Keratinocyte (primary cell): ENCODE measurements around the gene SACM1L. TPM values are rescaled to one million over a fixed set of nuclear protein-coding genes. Genes with fewer than 3 reads are reported as not detected.

Source experiments
- DNase-seq: peaks from one replicate; pipeline ENCODE4 v3.0.0-alpha.2; 2011; ENCODE audit warnings: low read depth, missing footprints, low spot score
- FAIRE-seq: peaks from 2 replicates; lab custom pipeline; 2011; peaks lifted over from hg19 to GRCh38; lab: Jason Lieb, UNC
- H2AFZ ChIP-seq: 2 replicates; pipeline ENCODE4 v1.6.0; 2012; ENCODE audit warnings: low read length, control low read depth, inconsistent platforms; ENCODE audit not compliant: control insufficient read depth
- H3K27ac ChIP-seq: 2 replicates; pipeline ENCODE4 v1.5.1; 2011; ENCODE audit warnings: low read length; ENCODE audit not compliant: control insufficient read depth, insufficient read depth
- H3K27me3 ChIP-seq: 3 replicates; pipeline ENCODE4 v1.6.0; 2011; ENCODE audit warnings: low read length; ENCODE audit not compliant: control insufficient read depth, insufficient read depth; ENCODE audit errors: extremely low read depth
- H3K36me3 ChIP-seq, 2 experiments: 2 replicates in 1 of 2; 3 replicates in 1 of 2; pipeline ENCODE4 v1.5.1; 2011; ENCODE audit warnings: low read length in 2 of 2, mild to moderate bottlenecking in 1 of 2; ENCODE audit not compliant: control insufficient read depth in 2 of 2, insufficient read depth in 2 of 2; ENCODE audit errors: extremely low read depth in 1 of 2
- H3K4me1 ChIP-seq: 3 replicates; pipeline ENCODE4 v1.5.1; 2011; ENCODE audit warnings: low read length; ENCODE audit not compliant: control insufficient read depth, insufficient read depth; ENCODE audit errors: extremely low read depth
- H3K4me2 ChIP-seq: 3 replicates; pipeline ENCODE4 v1.6.0; 2011; ENCODE audit warnings: low read depth, low read length; ENCODE audit not compliant: control insufficient read depth, insufficient read depth; ENCODE audit errors: extremely low read depth
- H3K4me3 ChIP-seq, 3 experiments: fragments of 200-600 bp in 1 of 3; sonication (generic) in 1 of 3; 2 replicates in 2 of 3; 3 replicates in 1 of 3; pipeline ENCODE4 v1.5.1; 2011 to 2016; ENCODE audit warnings: low read length in 3 of 3, mild to moderate bottlenecking in 3 of 3, control low read depth in 2 of 3, inconsistent platforms in 1 of 3, low read depth in 1 of 3, mixed read lengths in 1 of 3, mixed run types in 1 of 3, moderate library complexity in 1 of 3; ENCODE audit not compliant: control insufficient read depth in 2 of 3, insufficient read depth in 2 of 3; ENCODE audit errors: extremely low read depth in 1 of 3
- H3K79me2 ChIP-seq: 2 replicates; pipeline ENCODE4 v1.6.0; 2012; ENCODE audit warnings: low read length; ENCODE audit not compliant: control insufficient read depth, insufficient read depth
- H3K9ac ChIP-seq: 3 replicates; pipeline ENCODE4 v1.6.0; 2011; ENCODE audit warnings: low read length; ENCODE audit not compliant: control insufficient read depth, insufficient read depth; ENCODE audit errors: extremely low read depth
- H3K9me1 ChIP-seq: 3 replicates; pipeline ENCODE4 v1.6.0; 2011; ENCODE audit warnings: low read length; ENCODE audit not compliant: control insufficient read depth, insufficient read depth; ENCODE audit errors: extremely low read depth
- H3K9me3 ChIP-seq: 2 replicates; pipeline ENCODE4 v1.5.1; 2012; ENCODE audit warnings: low read depth, low read length; ENCODE audit not compliant: control insufficient read depth
- H4K20me1 ChIP-seq: 3 replicates; pipeline ENCODE4 v1.6.0; 2011; ENCODE audit warnings: low read length; ENCODE audit not compliant: control insufficient read depth, insufficient read depth; ENCODE audit errors: extremely low read depth
- CTCF ChIP-seq, 3 experiments: IDR thresholded peaks in 1 of 3; conservative IDR thresholded peaks in 1 of 3; optimal IDR thresholded peaks in 1 of 3; 2 replicates in 2 of 3; 3 replicates in 1 of 3; pipeline versions ENCODE3 to v1.5.1; 2011; ENCODE audit warnings: low read length in 3 of 3, mild to moderate bottlenecking in 3 of 3, moderate library complexity in 2 of 3, control low read depth in 1 of 3, inconsistent platforms in 1 of 3; ENCODE audit not compliant: insufficient read depth in 2 of 3; ENCODE audit errors: extremely low read depth in 1 of 3
- EZH2 ChIP-seq: IDR thresholded peaks from one replicate; pipeline ENCODE4 v1.6.1; 2012; ENCODE audit warnings: inconsistent platforms, mild to moderate bottlenecking, low read length, moderate library complexity
- dilution Hi-C: fragments of 300-500 bp; cut with MboI; formaldehyde crosslinking; loops from one replicate; pipeline ENCODE4 v1.7.0; 2020; ENCODE audit warnings: low sequenced_read_pairs; ENCODE audit not compliant: extremely low pct_ligation_motif_present
- polyA plus RNA-seq, 5 experiments: library from polyadenylated mRNA; depleted of rRNA in 3 of 5; stranded (reverse) in 3 of 5; stranded (forward) in 1 of 5; unstranded in 1 of 5; fragments of >200 nt; gene quantifications; 1 replicate in 1 of 5; 2 replicates in 3 of 5; 3 replicates in 1 of 5; pipeline versions ENCODE4 v1.2.1 to v1.2.3, GENCODE V29; 2011 to 2012; ENCODE audit warnings: missing spikeins in 2 of 5, low read depth in 1 of 5, low replicate concordance in 1 of 5

Gene SACM1L
- polyA plus RNA-seq, 1 donor (not counting 4 experiments of a cell fraction or from before 2014, with no cell fraction given), result 44.3 TPM

- Histone ChIP-seq H3K9me1 (no peaks in the 10 kb centered on the region), H3K4me2 (no peak overlapping the region), H3K4me1 (no peaks in the 10 kb centered on the region), H3K27ac (no peak overlapping the region), H3K4me3 (no peak overlapping the region), H4K20me1 (no peaks in the 10 kb centered on the region), H3K79me2 (no peaks in the 10 kb centered on the region), H3K27me3 (no peaks in the 10 kb centered on the region), H3K9me3 (no peaks in the 10 kb centered on the region), H3K36me3 (no peaks in the 10 kb centered on the region), H3K9ac (no peak overlapping the region), H2AFZ (no peak overlapping the region)
- TF ChIP-seq EZH2 (no peak), CTCF (optimal IDR thresholded peaks at IDR 0.05 in 1 of 3, IDR thresholded peaks at IDR 0.05 in 1 of 3, conservative IDR thresholded peaks at IDR 0.05 in 1 of 3; ENCODE audit: extremely low read depth in 1 of 3, insufficient read depth in 2 of 3, low read length in 3 of 3) (no peak)
- no peak for FAIRE-seq
- dilution Hi-C loops, result no loop called here
- DNase-seq, result no peak
These were observed 100.1 kb downstream of the SACM1L start for GRCh38 chr3:45789235-45789812.

GRCh38 chr3:45790596-45790995 lies 101.4 kb downstream of the SACM1L start:
- FAIRE-seq, result no peak
- dilution Hi-C loops, result no loop called here
- TF ChIP-seq EZH2, result no peak
- TF ChIP-seq CTCF (optimal IDR thresholded peaks at IDR 0.05 in 1 of 3, IDR thresholded peaks at IDR 0.05 in 1 of 3, conservative IDR thresholded peaks at IDR 0.05 in 1 of 3; ENCODE audit: extremely low read depth in 1 of 3, insufficient read depth in 2 of 3, low read length in 3 of 3), result no peak

More at GRCh38 chr3:45790596-45790995, 101.4 kb downstream of the SACM1L start:
- no peaks in the 10 kb centered on the region for H3K4me1 ChIP-seq
- no peaks in the 10 kb centered on the region for H4K20me1 ChIP-seq
- H3K9me3 ChIP-seq, result no peaks in the 10 kb centered on the region
- H3K4me3 ChIP-seq, result no peak overlapping the region
- H3K27ac ChIP-seq, result no peak overlapping the region
- no peak overlapping the region for H2AFZ ChIP-seq
- no peaks in the 10 kb centered on the region for H3K79me2 ChIP-seq
- no peaks in the 10 kb centered on the region for H3K9me1 ChIP-seq
- no peaks in the 10 kb centered on the region for H3K36me3 ChIP-seq
- no peak overlapping the region for H3K4me2 ChIP-seq
- DNase-seq, result no peak
- H3K9ac ChIP-seq, result no peak overlapping the region
- H3K27me3 ChIP-seq, result peaks cover 4% of the 10 kb centered on the region
